ENCODE data around the gene PLCD3.

- TF ChIP-seq CTCF (IDR thresholded peaks at IDR 0.05; ENCODE audit: insufficient read depth, low read length, poor library complexity, severe bottlenecking) = no peak
- no peak for TF ChIP-seq EZH2phosphoT487 (conservative IDR thresholded peaks at IDR 0.05; ENCODE audit: low read length)
Measured at GRCh38 chr17:45116434-45117016, 15.8 kb downstream of the PLCD3 start.

All from SU-DHL-6 (cell line).